Lower lobe of right lung (tissue), 2 donors: ENCODE results near the gene KCNA3. TPM values are rescaled to one million over a fixed set of nuclear protein-coding genes. Genes with fewer than 3 reads are reported as not detected.

ENCODE experiments used
- ATAC-seq, 2 donors: fragments of 200-7000 bp; cut with Tn5 transposase; one replicate each; pipeline ENCODE4 v1.9.1; 2020 to 2022; ENCODE audit warnings: mild to moderate bottlenecking in 2 of 2, moderate library complexity in 2 of 2
- DNase-seq: peaks from one replicate; pipeline ENCODE4 v3.0.0-alpha.2; 2020
- H3K27ac ChIP-seq: fragments of 200-600 bp; one replicate; pipeline ENCODE4 v1.8.0; 2022
- H3K27me3 ChIP-seq: fragments of 200-600 bp; one replicate; pipeline ENCODE4 v1.8.0; 2022; ENCODE audit warnings: low read depth
- H3K36me3 ChIP-seq: fragments of 200-600 bp; one replicate; pipeline ENCODE4 v1.8.0; 2022; ENCODE audit warnings: mild to moderate bottlenecking
- H3K4me1 ChIP-seq: fragments of 200-600 bp; one replicate; pipeline ENCODE4 v1.8.0; 2022
- H3K4me3 ChIP-seq: fragments of 200-600 bp; one replicate; pipeline ENCODE4 v1.8.0; 2022; ENCODE audit warnings: mild to moderate bottlenecking
- H3K9me3 ChIP-seq: fragments of 200-600 bp; one replicate; pipeline ENCODE4 v1.8.0; 2022
- intact Hi-C: fragments of 100-400 bp; cut with DNase I; formaldehyde crosslinking; loops from one replicate; pipeline ENCODE4 v1.11.0; 2022
- total RNA-seq: library from RNA; stranded (reverse); fragmentation: NEBNext Ultra II Directional; extraction: Animal tissue kit (Norgen Biotek cat#: 25700); gene quantifications from one replicate; pipeline ENCODE4 v1.2.1, GENCODE V29; 2021
- TF ChIP-seq, protein P1 (sequence below): fragments of 200-600 bp; IDR thresholded peaks from one replicate; pipeline ENCODE4 v1.8.0; 2022; ENCODE audit warnings: antibody characterized with exemption, mild to moderate bottlenecking
- donor health status: DM: no; HTN: yes; CAD: no; lungs with severe emphysema.

KCNA3 gene
- total RNA-seq, 1 donor from 2014 or later: 19.4 TPM

DNA sequence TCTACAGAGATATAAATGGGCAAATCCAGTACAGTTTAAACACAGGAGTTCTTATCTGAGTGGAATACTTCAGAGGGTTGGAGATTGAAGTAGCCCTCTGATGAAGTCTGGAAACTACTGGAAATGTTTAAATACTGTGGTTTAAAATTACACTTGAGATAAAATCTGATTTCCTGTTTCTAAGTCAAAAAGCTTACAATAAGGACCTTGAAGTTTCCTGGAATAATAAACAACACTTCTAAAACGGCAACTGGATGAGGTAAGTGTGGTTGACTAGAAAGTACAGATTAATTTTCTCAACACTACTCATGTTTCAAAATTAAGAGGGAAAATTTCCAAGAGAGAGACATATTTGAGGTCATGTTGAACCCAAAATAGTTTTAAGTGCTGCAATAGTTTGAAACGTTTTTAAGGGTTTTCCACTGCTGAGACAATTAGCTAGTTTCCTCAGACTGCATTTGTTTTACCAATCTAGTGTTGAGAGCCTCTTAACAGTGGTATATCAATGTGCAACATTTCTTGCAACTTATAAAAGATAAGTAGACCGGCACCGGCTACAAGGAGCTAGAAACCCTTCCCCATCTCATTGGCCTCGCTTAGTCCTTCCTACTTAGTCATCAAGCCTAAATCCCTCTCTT, 27.4 kb downstream of the KCNA3 start:
- no peak overlapping the region for H3K4me3 ChIP-seq
- ATAC-seq (peak; percentile 82 to 86), DNase-seq (no peak)
- peaks cover 55% of the 10 kb centered on the region for H3K4me1 ChIP-seq
- intact Hi-C loops: no loop called here
- H3K9me3 ChIP-seq: no peaks in the 10 kb centered on the region
- H3K27me3 ChIP-seq: no peaks in the 10 kb centered on the region
- no peaks in the 10 kb centered on the region for H3K36me3 ChIP-seq
- TF ChIP-seq, protein P1, sequence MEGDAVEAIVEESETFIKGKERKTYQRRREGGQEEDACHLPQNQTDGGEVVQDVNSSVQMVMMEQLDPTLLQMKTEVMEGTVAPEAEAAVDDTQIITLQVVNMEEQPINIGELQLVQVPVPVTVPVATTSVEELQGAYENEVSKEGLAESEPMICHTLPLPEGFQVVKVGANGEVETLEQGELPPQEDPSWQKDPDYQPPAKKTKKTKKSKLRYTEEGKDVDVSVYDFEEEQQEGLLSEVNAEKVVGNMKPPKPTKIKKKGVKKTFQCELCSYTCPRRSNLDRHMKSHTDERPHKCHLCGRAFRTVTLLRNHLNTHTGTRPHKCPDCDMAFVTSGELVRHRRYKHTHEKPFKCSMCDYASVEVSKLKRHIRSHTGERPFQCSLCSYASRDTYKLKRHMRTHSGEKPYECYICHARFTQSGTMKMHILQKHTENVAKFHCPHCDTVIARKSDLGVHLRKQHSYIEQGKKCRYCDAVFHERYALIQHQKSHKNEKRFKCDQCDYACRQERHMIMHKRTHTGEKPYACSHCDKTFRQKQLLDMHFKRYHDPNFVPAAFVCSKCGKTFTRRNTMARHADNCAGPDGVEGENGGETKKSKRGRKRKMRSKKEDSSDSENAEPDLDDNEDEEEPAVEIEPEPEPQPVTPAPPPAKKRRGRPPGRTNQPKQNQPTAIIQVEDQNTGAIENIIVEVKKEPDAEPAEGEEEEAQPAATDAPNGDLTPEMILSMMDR: no peak
- H3K27ac ChIP-seq: peak overlapping the region; percentile 25

DNA sequence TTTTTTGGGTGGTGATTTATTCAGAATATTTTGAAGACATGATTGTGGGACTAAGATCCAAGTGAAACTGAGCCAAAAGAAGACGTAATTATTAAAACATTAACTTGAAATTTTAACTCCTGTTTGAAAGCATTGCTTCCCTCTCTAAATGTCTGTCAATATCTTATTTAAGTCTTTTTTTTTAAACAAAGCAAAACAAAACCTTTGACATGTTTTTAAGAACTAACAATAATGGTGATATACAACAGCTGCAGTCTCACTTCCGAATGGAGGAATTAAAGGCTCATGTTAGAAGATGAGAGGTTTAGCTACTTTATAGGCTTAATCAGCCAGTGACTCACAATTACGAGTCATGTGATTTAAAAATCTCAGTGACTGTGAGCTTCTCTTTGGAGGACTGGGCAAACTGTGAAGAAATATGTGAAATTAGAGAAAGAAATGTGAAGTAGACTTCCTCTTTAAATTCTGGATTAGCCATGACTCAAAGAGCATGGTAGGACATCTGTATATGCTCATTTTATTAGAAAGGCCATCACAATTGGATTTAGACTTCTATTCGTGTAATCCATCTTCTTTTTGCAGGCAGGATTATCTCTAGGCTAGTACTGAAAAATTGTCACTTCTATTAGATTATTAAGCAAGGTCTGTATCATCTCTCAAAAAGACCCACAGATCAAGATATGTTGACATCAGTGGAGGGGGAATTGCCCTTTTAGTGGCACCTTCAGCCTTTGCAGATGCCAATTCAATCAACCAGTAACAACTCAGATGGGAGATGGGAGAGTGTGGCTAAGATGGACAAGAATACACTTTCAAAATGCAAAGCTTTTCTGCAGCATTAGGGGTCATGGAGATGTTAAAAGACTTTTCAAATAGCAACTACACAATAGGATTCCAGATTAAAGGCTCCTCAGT, 28.7 kb downstream of the KCNA3 start:
- Histone ChIP-seq H3K27ac (peak overlapping the region; percentile 25), H3K27me3 (no peaks in the 10 kb centered on the region), H3K4me1 (peaks cover 55% of the 10 kb centered on the region), H3K9me3 (no peaks in the 10 kb centered on the region), H3K4me3 (no peak overlapping the region), H3K36me3 (no peaks in the 10 kb centered on the region)
- intact Hi-C loops: no loop called here
- TF ChIP-seq, protein P1: no peak
- peak; percentile 72 to 76 for ATAC-seq
- DNase-seq: no peak

GRCh38 chr1:110645211-110645610, 29.5 kb downstream of the KCNA3 start:
- no peaks in the 10 kb centered on the region for H3K36me3 ChIP-seq
- no peak for ATAC-seq
- TF ChIP-seq, protein P1: no peak
- intact Hi-C loops: no loop called here
- no peak for DNase-seq
- no peaks in the 10 kb centered on the region for H3K9me3 ChIP-seq
- no peaks in the 10 kb centered on the region for H3K27me3 ChIP-seq
- no peak overlapping the region for H3K4me3 ChIP-seq
- no peak overlapping the region for H3K27ac ChIP-seq
- H3K4me1 ChIP-seq: peaks cover 60% of the 10 kb centered on the region

- Histone ChIP-seq H3K4me1 (peaks cover 68% of the 10 kb centered on the region), H3K4me3 (no peak overlapping the region), H3K36me3 (no peaks in the 10 kb centered on the region), H3K27me3 (no peaks in the 10 kb centered on the region), H3K9me3 (no peaks in the 10 kb centered on the region), H3K27ac (no peak overlapping the region)
- DNase-seq: no peak
- intact Hi-C loops: no loop called here
- TF ChIP-seq, protein P1: no peak
- ATAC-seq: no peak
Measured at GRCh38 chr1:110643879-110644472, 30.8 kb downstream of the KCNA3 start.

DNA sequence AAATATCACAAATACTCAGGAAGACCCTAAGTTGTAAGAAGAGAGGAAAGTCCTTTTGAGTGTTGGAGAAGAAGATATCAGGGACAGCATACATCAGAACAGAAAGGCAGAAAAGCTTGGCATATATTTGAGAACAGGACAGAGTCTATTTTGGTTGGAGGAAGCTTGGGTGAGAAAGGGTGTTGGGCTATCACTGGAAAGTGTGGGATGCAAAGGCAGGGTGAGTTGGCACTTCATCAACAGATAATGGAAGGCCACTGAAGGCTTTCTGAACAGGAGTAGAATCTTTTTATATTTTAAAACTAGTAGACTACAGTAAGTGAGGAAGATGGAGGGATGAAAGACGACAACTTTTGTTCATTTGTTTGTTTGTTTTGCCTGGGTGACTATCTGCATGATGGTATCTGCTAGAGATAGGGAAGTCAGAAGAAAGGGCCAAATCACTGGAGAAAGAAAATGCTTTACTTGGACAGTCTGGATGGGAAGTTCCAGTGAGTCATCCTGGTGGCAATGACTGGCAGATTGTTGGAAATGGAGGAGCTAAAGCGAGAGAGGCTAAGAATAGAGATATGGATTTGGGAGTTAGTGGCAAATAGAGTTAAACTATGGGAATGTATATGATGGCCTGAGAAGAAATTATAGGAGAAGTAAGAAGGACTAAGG, 34.9 kb downstream of the KCNA3 start:
- peaks cover 47% of the 10 kb centered on the region for H3K4me1 ChIP-seq
- H3K27ac ChIP-seq: no peak overlapping the region
- H3K9me3 ChIP-seq: no peaks in the 10 kb centered on the region
- DNase-seq: no peak
- H3K27me3 ChIP-seq: no peaks in the 10 kb centered on the region
- no peaks in the 10 kb centered on the region for H3K36me3 ChIP-seq
- intact Hi-C loops: no loop called here
- TF ChIP-seq, protein P1: no peak
- ATAC-seq: peak in 1 of 2 donors; percentile 32
- H3K4me3 ChIP-seq: no peak overlapping the region
